PC-9 (cell line): ENCODE measurements around the gene HLX. TPM values are rescaled to one million over a fixed set of nuclear protein-coding genes. Genes with fewer than 3 reads are reported as not detected.

ENCODE experiments used
- BruUV-seq: library from RNA; stranded (reverse); fragments of 400-500 nt; replicated peaks from 2 replicates; lab custom pipeline; 2021; lab: Mats Ljungman, UMichigan
- CTCF ChIA-PET: fragments of 300-600 bp; sonication (Branson Sonifier 250); formaldehyde crosslinking; loops from one replicate; lab custom pipeline; 2022; ENCODE audit warnings: antibody characterized with exemption; lab: Charles Lee
- POLR2A ChIA-PET: fragments of 300-600 bp; sonication (Branson Sonifier 250); formaldehyde crosslinking; loops from one replicate; lab custom pipeline; 2022; ENCODE audit warnings: antibody characterized with exemption; ENCODE audit not compliant: unreplicated experiment; lab: Charles Lee
- DNase-seq, 2 experiments: peaks; one replicate each; pipeline versions ENCODE4 v3.0.0 to v3.0.0-alpha.2; 2015 to 2022; ENCODE audit warnings: mixed read lengths in 1 of 2
- H2AFZ ChIP-seq: fragments of 200-600 bp; sonication (generic); 2 replicates; pipeline ENCODE4 v1.8.1; 2017; ENCODE audit warnings: antibody characterized with exemption
- H3F3A ChIP-seq: fragments of 200-600 bp; sonication (generic); 2 replicates; pipeline ENCODE4 v1.8.1; 2017; ENCODE audit warnings: antibody characterized with exemption, mild to moderate bottlenecking, low read depth; ENCODE audit not compliant: insufficient read depth
- H3K27ac ChIP-seq: fragments of 200-600 bp; sonication (generic); 2 replicates; pipeline ENCODE4 v1.6.1; 2016; ENCODE audit warnings: mixed run types
- H3K27me3 ChIP-seq: fragments of 200-600 bp; sonication (generic); 2 replicates; pipeline ENCODE4 v1.6.1; 2016; ENCODE audit warnings: low read depth, mixed run types; ENCODE audit not compliant: insufficient read depth
- H3K36me3 ChIP-seq: fragments of 200-600 bp; sonication (generic); 2 replicates; pipeline ENCODE4 v1.6.1; 2016; ENCODE audit warnings: low read depth, mixed run types
- H3K4me1 ChIP-seq: fragments of 200-600 bp; sonication (generic); replicated peaks from 2 replicates; pipeline ENCODE4 v1.6.1; 2016; ENCODE audit warnings: mixed run types; ENCODE audit not compliant: insufficient read depth
- H3K4me2 ChIP-seq: fragments of 200-600 bp; sonication (generic); 2 replicates; pipeline ENCODE4 v1.6.1; 2017; ENCODE audit warnings: mixed run types
- H3K4me3 ChIP-seq: fragments of 200-600 bp; sonication (generic); 2 replicates; pipeline ENCODE4 v1.6.1; 2016; ENCODE audit warnings: mixed run types
- H3K79me2 ChIP-seq: fragments of 200-600 bp; sonication (generic); 2 replicates; pipeline ENCODE4 v1.6.1; 2017; ENCODE audit warnings: low read depth, mixed run types
- H3K9me2 ChIP-seq: fragments of 200-600 bp; sonication (generic); 2 replicates; pipeline ENCODE4 v1.8.1; 2017; ENCODE audit warnings: mild to moderate bottlenecking; ENCODE audit not compliant: insufficient read depth
- H3K9me3 ChIP-seq: fragments of 200-600 bp; sonication (generic); 2 replicates; pipeline ENCODE4 v1.8.1; 2016; ENCODE audit warnings: low read depth; ENCODE audit not compliant: insufficient read depth
- H4K20me1 ChIP-seq: fragments of 200-600 bp; sonication (generic); 2 replicates; pipeline ENCODE4 v1.8.1; 2017; ENCODE audit not compliant: insufficient read depth
- CTCF ChIP-seq: fragments of 200-600 bp; sonication (generic); conservative IDR thresholded peaks from 2 replicates; pipeline ENCODE4 v1.6.1; 2017; ENCODE audit warnings: mixed run types, antibody characterized with exemption, mild to moderate bottlenecking, moderate library complexity
- EZH2 ChIP-seq: fragments of 200-600 bp; sonication (generic); IDR thresholded peaks from 2 replicates; pipeline ENCODE4 v1.8.0; 2017; ENCODE audit warnings: antibody characterized with exemption, low read depth
- intact Hi-C: fragments of 100-400 bp; cut with micrococcal nuclease; formaldehyde crosslinking; loops from one replicate; pipeline ENCODE4 v1.10.0; 2022; ENCODE audit not compliant: unreplicated experiment
- total RNA-seq: library from RNA; stranded (reverse); gene quantifications from 2 replicates; pipeline ENCODE4 v1.2.3, GENCODE V29; 2021

Gene HLX
- total RNA-seq, 1 experiment from 2014 or later, result 1.1 TPM

- no peaks in the 10 kb centered on the region for H3K9me3 ChIP-seq
- no peaks in the 10 kb centered on the region for H3K9me2 ChIP-seq
- no peak overlapping the region for H3K4me2 ChIP-seq
- H4K20me1 ChIP-seq, result no peaks in the 10 kb centered on the region
- H3K27ac ChIP-seq, result no peak overlapping the region
- ChIA-PET POLR2A (no interaction called here), CTCF (no interaction called here)
- no peaks in the 10 kb centered on the region for H3F3A ChIP-seq
- H3K4me1 ChIP-seq, result no peaks in the 10 kb centered on the region
- no peak overlapping the region for H2AFZ ChIP-seq
- DNase-seq, result no peak
- H3K79me2 ChIP-seq, result no peaks in the 10 kb centered on the region
- no peak overlapping the region for H3K4me3 ChIP-seq
- intact Hi-C loops, result no loop called here
- BruUV-seq, result no TSS peak
- no peaks in the 10 kb centered on the region for H3K36me3 ChIP-seq
- TF ChIP-seq CTCF, result no peak
- TF ChIP-seq EZH2, result no peak
- no peaks in the 10 kb centered on the region for H3K27me3 ChIP-seq
These were observed 46.5 kb downstream of the HLX start for GRCh38 chr1:220925707-220926106.

- BruUV-seq, result no TSS peak
- Histone ChIP-seq H3K4me2 (no peak overlapping the region), H3K4me3 (no peak overlapping the region), H3F3A (no peaks in the 10 kb centered on the region), H2AFZ (no peak overlapping the region), H3K36me3 (no peaks in the 10 kb centered on the region), H3K9me3 (no peaks in the 10 kb centered on the region), H3K4me1 (no peaks in the 10 kb centered on the region), H3K27ac (no peak overlapping the region), H3K79me2 (no peaks in the 10 kb centered on the region), H3K9me2 (no peaks in the 10 kb centered on the region), H4K20me1 (no peaks in the 10 kb centered on the region), H3K27me3 (no peaks in the 10 kb centered on the region)
- ChIA-PET CTCF (no interaction called here), POLR2A (no interaction called here)
- intact Hi-C loops, result no loop called here
- TF ChIP-seq CTCF, result no peak
- TF ChIP-seq EZH2, result no peak
- no peak for DNase-seq
These were observed 46.9 kb downstream of the HLX start for GRCh38 chr1:220926146-220926545.

GRCh38 chr1:220927442-220927841 lies 48.2 kb downstream of the HLX start:
- H3K4me3 ChIP-seq, result no peak overlapping the region
- no peaks in the 10 kb centered on the region for H3F3A ChIP-seq
- DNase-seq, result peak in 1 of 2 experiments; percentile 45
- no peaks in the 10 kb centered on the region for H3K79me2 ChIP-seq
- intact Hi-C loops, result no loop called here
- H3K4me1 ChIP-seq, result no peaks in the 10 kb centered on the region
- no peaks in the 10 kb centered on the region for H4K20me1 ChIP-seq
- ChIA-PET POLR2A (no interaction called here), CTCF (no interaction called here)
- H2AFZ ChIP-seq, result no peak overlapping the region
- no TSS peak for BruUV-seq
- H3K27ac ChIP-seq, result no peak overlapping the region
- H3K9me3 ChIP-seq, result no peaks in the 10 kb centered on the region
- H3K36me3 ChIP-seq, result no peaks in the 10 kb centered on the region
- H3K9me2 ChIP-seq, result no peaks in the 10 kb centered on the region
- no peak overlapping the region for H3K4me2 ChIP-seq
- TF ChIP-seq CTCF (no peak), EZH2 (no peak)
- no peaks in the 10 kb centered on the region for H3K27me3 ChIP-seq
